GM18505 (cell line): ENCODE data around the gene CHRNA3.

ENCODE experiments used
- ATAC-seq: cut with Tn5 transposase; IDR thresholded peaks from one replicate; pipeline ENCODE4 v1.9.1; 2021; ENCODE audit not compliant: unreplicated experiment
- POLR2A ChIP-seq: IDR thresholded peaks from 4 replicates; pipeline ENCODE4 v1.6.1; 2011; ENCODE audit warnings: borderline replicate concordance; ENCODE audit not compliant: insufficient read depth, insufficient read length; ENCODE audit errors: extremely low read depth

CHRNA3 gene

GRCh38 chr15:78641749-78642275, 21.0 kb upstream of the CHRNA3 start:
- no peak for ATAC-seq
- no peak for TF ChIP-seq POLR2A

GRCh38 chr15:78641102-78641748, 20.4 kb upstream of the CHRNA3 start, which contains the start of gene CHRNB4:
Gene CHRNB4 (minus strand): TSS chr15:78641210. CDS start chr15:78641133, 77 bp downstream.
- TF ChIP-seq POLR2A: no peak
- no peak for ATAC-seq

- TF ChIP-seq POLR2A: no peak
- no peak for ATAC-seq
Measured at GRCh38 chr15:78640527-78641101, 19.8 kb upstream of the CHRNA3 start.

GRCh38 chr15:78638658-78639314, 18.0 kb upstream of the CHRNA3 start:
- no peak for TF ChIP-seq POLR2A
- no peak for ATAC-seq

GRCh38 chr15:78637776-78638435, 17.1 kb upstream of the CHRNA3 start:
- TF ChIP-seq POLR2A: no peak
- ATAC-seq: no peak

- no peak for ATAC-seq
- TF ChIP-seq POLR2A: no peak
Measured at GRCh38 chr15:78636378-78636859, 15.6 kb upstream of the CHRNA3 start.

GRCh38 chr15:78635346-78635745, 14.6 kb upstream of the CHRNA3 start:
- ATAC-seq: no peak
- no peak for TF ChIP-seq POLR2A

GRCh38 chr15:78634210-78635145, 13.7 kb upstream of the CHRNA3 start:
- ATAC-seq: no peak
- TF ChIP-seq POLR2A: no peak

- no peak for ATAC-seq
- no peak for TF ChIP-seq POLR2A
Measured at GRCh38 chr15:78633348-78633747, 12.6 kb upstream of the CHRNA3 start.

GRCh38 chr15:78630886-78631633, 10.3 kb upstream of the CHRNA3 start:
- ATAC-seq: no peak
- TF ChIP-seq POLR2A: no peak

GRCh38 chr15:78629716-78630065, 8.9 kb upstream of the CHRNA3 start:
- no peak for ATAC-seq

More at GRCh38 chr15:78629716-78630065, 8.9 kb upstream of the CHRNA3 start:
- TF ChIP-seq POLR2A: no peak
